GM11168 (cell line): ENCODE results near the gene ADAM15.

Experiments
- in situ Hi-C: fragments of 300-500 bp; cut with MboI; formaldehyde crosslinking; loops from one replicate; pipeline ENCODE4 v1.12.0; 2022; ENCODE audit warnings: low sequenced_read_pairs; ENCODE audit not compliant: unreplicated experiment

Gene ADAM15

DNA sequence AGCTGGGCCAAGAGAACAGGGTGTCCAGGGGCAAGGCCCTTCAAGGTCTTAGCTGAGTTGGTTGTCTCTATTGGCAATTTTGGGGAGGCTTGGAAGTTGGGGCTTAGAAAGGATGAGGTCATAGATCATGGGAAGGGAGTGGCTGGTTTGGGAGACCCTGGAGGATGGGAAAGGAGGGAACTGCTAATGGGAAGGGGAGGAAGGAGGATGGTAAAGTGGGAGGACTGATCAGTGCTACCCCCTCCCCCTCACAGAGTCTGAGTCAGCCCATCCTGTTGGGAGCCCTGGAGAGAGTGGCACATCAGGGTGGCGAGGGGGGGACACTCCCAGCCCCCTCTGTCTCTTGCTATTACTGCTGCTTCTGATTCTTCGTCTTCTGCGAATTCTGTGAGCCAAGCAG is 17.5 kb downstream of the ADAM15 start:
- in situ Hi-C loops: no loop called here

GRCh38 chr1:155069551-155070157 is 18.5 kb downstream of the ADAM15 start:
- in situ Hi-C loops: no loop called here

DNA sequence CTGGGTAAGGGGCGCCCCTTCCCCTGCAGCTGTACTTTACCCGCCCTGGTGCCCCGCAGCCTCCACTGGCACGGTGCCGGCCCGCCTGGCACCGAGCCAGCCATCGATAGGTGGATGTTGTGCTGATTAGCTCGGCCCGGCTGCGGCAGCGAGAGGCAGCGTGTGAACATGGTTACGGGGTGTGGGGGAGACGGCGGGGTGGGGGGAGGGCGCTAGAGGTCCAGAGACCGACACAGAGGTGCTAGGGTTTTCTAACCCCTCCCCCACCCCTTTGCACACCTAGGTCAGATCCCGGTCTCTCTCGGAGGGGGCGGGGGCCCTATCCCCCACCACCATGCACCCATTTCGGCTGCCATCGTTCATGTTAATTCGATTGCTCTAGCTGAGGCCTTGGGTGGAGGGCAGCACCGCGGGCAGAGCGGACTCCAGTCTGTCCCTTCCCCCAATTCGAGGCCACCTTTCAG is 19.1 kb downstream of the ADAM15 start:
- in situ Hi-C loops: no loop called here

DNA sequence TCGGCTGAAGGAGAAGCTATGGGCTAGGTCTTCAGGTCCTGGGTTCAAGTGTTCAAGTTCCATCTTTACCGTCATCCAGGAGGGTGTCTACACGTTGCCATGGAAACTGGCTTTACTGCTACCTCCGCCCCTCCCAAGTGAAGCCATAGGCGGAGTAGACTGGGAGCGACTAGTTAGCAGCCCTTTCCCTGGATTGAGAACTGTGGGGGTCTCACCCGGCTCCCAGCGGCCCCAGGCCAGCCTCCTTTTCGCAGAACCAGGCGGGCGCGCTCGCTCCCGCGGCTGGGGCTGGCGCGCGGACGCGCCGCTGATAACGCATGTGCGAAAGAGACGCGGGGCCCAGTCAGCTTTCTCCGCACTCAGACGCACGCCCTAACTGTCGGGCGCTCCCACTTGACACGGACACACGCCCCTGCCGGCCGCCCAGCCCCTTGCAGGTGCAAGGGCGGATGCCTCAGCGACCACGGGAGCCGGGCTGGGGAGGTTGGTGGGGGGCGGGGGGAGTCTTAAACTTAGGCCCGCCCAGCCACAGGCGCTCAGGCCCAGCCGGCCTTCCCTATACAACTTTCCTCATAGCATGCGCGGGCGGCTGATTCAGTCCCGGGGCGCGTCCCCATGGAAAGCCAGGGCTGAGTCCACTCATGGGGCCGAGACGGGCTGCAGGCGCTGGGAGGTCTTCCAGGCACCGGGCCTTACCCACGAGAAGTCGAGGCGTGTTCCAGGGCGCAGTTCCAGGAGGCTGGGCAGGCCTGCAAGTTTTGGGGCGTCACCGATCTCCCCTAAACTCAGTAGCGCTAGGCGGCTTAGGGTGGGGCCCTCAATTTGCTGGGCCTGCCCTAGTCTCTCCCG is 19.8 kb downstream of the ADAM15 start:
- in situ Hi-C loops: no loop called here

GRCh38 chr1:155071701-155072100 is 20.6 kb downstream of the ADAM15 start:
- in situ Hi-C loops: no loop called here

DNA sequence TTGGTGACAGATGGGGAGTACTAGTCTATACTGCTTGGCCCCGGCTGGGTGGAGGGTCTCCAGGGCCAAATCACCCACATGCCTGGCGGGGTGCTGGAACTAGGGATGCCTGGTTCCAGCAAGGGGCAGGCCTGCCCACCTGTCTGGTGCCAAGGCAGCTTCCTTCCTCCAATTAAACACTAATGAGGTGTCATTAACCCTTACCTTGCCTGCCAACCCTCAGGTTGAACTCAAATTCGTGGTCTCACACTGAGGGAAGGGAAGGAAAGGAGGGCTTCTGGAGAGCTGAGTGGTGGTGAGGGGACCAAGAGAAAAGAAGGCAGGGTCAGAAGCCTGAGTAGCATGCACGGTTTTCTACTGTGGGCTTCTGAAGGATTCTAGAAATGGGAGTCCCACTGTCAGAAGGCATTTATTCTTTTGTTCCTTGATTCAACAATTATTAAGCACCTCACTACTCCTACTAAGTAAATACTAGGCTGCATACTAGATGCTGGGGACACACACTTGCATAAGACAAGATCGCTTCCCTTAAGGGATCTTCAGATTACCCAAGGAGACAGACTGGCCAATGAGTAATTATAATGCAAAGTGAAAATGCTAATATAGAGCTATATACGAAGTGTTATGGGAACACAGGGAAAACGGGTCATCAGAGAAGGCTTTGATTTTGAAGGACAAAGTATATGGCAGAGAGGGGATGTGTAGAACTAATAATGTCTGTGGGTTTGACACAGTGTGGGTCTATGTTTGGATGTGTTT is 21.6 kb downstream of the ADAM15 start:
- in situ Hi-C loops: no loop called here

GRCh38 chr1:155073377-155074242 is 22.5 kb downstream of the ADAM15 start:
- in situ Hi-C loops: no loop called here

DNA sequence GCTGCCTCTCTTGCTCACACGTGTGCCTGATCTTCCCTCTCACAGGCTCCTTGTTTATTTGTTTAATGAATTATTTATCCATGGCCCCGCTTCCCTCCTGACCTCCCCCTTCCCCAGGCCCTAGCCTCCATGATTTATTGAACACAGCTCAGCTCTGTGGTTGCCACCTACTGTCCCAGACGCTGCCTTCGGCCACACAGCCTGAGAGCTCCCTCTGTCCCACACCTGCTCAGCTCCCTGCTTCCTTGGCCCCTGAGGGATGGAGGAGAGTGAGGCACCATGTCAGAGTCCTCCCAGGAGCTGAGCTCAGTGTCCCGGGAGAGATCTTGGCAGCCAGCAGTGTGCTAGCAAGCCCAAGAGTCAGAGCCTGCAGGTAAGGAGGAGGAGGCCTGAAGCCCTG is 24.4 kb downstream of the ADAM15 start:
- in situ Hi-C loops: no loop called here

- in situ Hi-C loops: no loop called here
These were observed 25.3 kb downstream of the ADAM15 start for GRCh38 chr1:155076371-155076770.

DNA sequence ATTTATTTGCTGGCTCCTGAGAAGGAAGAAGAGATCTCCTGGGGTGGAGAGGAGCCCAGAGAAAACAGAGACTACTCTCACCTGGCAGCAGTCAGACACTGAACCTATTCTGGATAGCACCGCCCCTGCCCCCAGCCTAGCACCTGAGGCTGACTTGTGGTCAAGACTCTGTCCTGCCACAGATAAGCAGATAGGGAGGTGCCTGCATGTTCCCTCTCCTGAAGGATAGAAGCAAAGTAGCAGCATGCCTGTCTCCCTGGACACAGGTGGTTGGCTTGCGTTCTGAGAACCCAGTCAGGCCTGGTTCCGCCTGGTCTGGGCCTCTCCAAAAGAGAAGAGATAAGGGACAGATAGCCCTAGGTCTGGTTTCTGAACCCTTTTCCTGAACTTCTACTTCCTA is 26.2 kb downstream of the ADAM15 start:
- in situ Hi-C loops: no loop called here

GRCh38 chr1:155077758-155078445 is 26.8 kb downstream of the ADAM15 start:
- in situ Hi-C loops: no loop called here

DNA sequence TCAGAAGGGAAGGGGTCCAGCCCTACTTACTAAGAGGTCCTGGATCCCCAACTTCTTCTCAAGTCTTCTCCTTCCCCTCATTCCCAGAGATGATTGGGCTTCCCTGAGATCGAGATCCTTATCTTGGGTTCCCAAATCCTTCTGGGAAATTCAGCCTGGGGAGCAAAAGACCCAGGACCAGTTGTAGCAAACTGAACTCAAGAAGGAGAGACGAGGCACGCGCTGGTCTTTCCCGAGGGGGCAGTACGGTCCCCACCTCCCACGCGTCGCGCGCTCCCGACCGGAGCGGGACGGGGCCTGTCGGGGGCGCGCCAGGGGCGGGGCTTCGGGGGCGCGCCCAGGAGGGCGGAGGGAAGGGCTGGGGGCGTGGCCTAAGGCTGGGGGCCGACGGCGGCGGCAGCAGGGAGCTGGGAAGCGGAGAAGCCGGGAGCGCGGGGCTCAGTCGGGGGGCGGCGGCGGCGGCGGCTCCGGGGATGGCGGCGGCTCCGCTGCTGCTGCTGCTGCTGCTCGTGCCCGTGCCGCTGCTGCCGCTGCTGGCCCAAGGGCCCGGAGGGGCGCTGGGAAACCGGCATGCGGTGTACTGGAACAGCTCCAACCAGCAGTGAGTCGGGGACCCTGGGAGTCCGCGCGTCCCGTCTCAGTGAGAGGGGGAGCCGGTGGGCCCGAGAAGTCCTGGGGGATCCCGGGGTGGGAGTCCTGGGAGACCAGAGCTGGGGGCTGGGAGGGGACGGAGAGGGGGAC is 27.5 kb downstream of the ADAM15 start, which contains the start of gene EFNA3:
EFNA3 (plus strand) TSS at position 369 of the 741 bp plus-strand sequence; CDS start at position 474, 105 bp downstream.
- in situ Hi-C loops: no loop called here

DNA sequence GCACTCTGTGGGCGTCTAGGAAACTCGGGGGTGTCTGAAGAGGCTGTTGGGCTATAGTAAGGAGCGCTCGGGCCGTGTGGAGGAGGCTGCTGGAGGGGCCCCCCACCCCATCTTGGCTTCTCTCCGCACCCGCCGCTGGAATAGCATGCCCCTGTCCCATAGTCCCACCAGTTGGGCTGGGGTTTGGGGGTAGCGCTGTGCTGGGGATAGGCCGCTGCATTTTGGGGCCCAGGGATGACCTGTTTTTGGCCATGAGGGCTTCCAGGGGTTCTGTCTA is 28.0 kb downstream of the ADAM15 start:
- in situ Hi-C loops: no loop called here

GRCh38 chr1:155079487-155080311 is 28.6 kb downstream of the ADAM15 start:
- in situ Hi-C loops: no loop called here

- in situ Hi-C loops: no loop called here
These were observed 29.5 kb downstream of the ADAM15 start for GRCh38 chr1:155080312-155081228.

- in situ Hi-C loops: no loop called here
These were observed 30.6 kb downstream of the ADAM15 start for GRCh38 chr1:155081472-155082300.
